Aorta (tissue), 5 donors: ENCODE data around the gene ELOVL7. TPM values are rescaled to one million over a fixed set of nuclear protein-coding genes. Genes with fewer than 3 reads are reported as not detected.
"Not testable (repeated sequence)": the region's sequence is repeated elsewhere in the genome, so short reads cannot be mapped to it uniquely, and the experiment has no call there.

ENCODE experiments used
- ATAC-seq: fragments of 200-7000 bp; cut with Tn5 transposase; one replicate; pipeline ENCODE4 v1.9.1; 2022; ENCODE audit warnings: moderate library complexity; ENCODE audit not compliant: low FRiP score
- DNase-seq, 2 donors: peaks; one replicate each; pipeline ENCODE4 v3.0.0-alpha.2; 2020
- H3K27ac ChIP-seq, 2 donors: one replicate each; pipeline ENCODE4 v1.5.1; 2013; ENCODE audit warnings: low read length in 2 of 2, mild to moderate bottlenecking in 2 of 2, moderate library complexity in 2 of 2, control low read depth in 1 of 2, inconsistent platforms in 1 of 2, low read depth in 1 of 2
- H3K27me3 ChIP-seq, 2 donors: one replicate each; pipeline ENCODE4 v1.6.1; 2013; ENCODE audit warnings: control low read depth in 1 of 2, low read length in 1 of 2, mild to moderate bottlenecking in 1 of 2, moderate library complexity in 1 of 2; ENCODE audit not compliant: insufficient read depth in 2 of 2, control insufficient read depth in 1 of 2
- H3K36me3 ChIP-seq, 2 donors: one replicate each; pipeline ENCODE4 v1.6.1; 2013; ENCODE audit warnings: control low read depth in 1 of 2, low read length in 1 of 2, mild to moderate bottlenecking in 1 of 2; ENCODE audit not compliant: insufficient read depth in 2 of 2, control insufficient read depth in 1 of 2
- H3K4me1 ChIP-seq, 2 donors: one replicate each; pipeline ENCODE4 v1.6.1; 2013; ENCODE audit warnings: low read length in 2 of 2, control low read depth in 1 of 2, mild to moderate bottlenecking in 1 of 2, moderate library complexity in 1 of 2; ENCODE audit not compliant: insufficient read depth in 2 of 2, control insufficient read depth in 1 of 2
- H3K4me3 ChIP-seq, 2 donors: one replicate each; pipeline ENCODE4 v1.5.1; 2013; ENCODE audit warnings: low read length in 2 of 2, control low read depth in 1 of 2, mild to moderate bottlenecking in 1 of 2
- H3K9me3 ChIP-seq: one replicate; pipeline ENCODE4 v1.6.1; 2013; ENCODE audit warnings: mild to moderate bottlenecking, low read length; ENCODE audit not compliant: control insufficient read depth
- WGBS, 2 donors: extraction: QIAGEN DNeasy Blood & Tissue Kit; methylation state at CpG; one replicate each; pipeline ENCODE4 v1.1.7; 2013; 5-methylcytosine and 5-hydroxymethylcytosine counted together
- intact Hi-C, 2 donors: fragments of 100-400 bp; cut with DNase I; formaldehyde crosslinking; loops; one replicate each; pipeline versions ENCODE4 v1.14.2 to v1.15.0; 2022
- polyA plus RNA-seq, 2 donors: library from polyadenylated mRNA; stranded (reverse); fragments of 200-250 nt; gene quantifications; one replicate each; pipeline ENCODE4 v1.2.3, GENCODE V29; 2013
- total RNA-seq, 2 donors: library from RNA; stranded (reverse); fragmentation: NEBNext Ultra II Directional; extraction: Animal tissue kit (Norgen Biotek cat#: 25700); gene quantifications; one replicate each; pipeline ENCODE4 v1.2.1, GENCODE V29; 2021
- donor health status: healthy with polysubstance abuse.
- donor health status: Bipolar disorder and iron deficiency.
- donor health status: DM: no; HTN: no; CAD: no.
- donor health status: DM: no; HTN: no; CAD: no.
- donor health status: DM: yes; HTN: yes; CAD: no.

Gene ELOVL7
- total and polyA plus RNA-seq, 4 donors, result 1.5 to 10.5 (median 5.4) TPM; not detected in 1

DNA sequence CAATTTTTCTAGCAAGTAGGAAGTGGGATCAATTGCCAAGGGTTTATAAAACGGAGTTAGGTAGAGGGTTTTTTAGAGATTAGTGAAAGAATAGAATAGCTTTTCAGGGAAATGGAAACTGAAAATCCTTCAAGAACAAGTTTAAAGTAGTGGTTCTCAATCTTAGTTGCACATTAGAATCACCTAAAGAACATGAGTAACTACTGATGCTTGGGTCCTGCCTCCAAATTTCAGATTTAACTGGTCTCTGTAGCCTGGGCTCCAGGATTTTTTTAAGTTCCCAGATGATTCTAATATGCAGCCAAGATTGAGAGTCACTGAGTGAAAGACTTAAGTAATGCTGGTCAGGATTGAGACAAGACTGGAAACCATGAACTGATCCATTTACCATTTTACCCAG lies 20.5 kb downstream of the ELOVL7 start:
- Histone ChIP-seq H3K4me3 (no peak overlapping the region), H3K9me3 (no peaks in the 10 kb centered on the region), H3K36me3 (no peaks in the 10 kb centered on the region), H3K4me1 (no peaks in the 10 kb centered on the region), H3K27ac (no peak overlapping the region), H3K27me3 (no peaks in the 10 kb centered on the region)
- WGBS, 2 donors, result 88 to 89% methylated on average over 1 of the region's 1 CpG
- DNase-seq (no peak), ATAC-seq (no peak)
- intact Hi-C loops, result no loop called here

DNA sequence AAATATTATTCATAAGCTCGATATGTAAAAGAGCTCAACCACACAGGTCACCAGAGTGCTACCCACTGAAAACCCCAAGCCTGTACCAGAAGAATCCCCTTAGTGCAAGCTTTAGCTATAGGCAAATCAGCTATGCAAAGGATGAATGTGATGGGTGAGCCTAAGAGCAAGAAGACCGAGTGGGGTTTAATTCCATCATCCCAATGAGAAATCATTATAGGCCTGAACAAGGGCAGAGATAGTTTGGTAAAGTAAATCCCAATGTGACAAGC lies 21.8 kb downstream of the ELOVL7 start:
- WGBS, 2 donors, result 90 to 91% methylated on average over 2 of the region's 2 CpGs
- ATAC-seq, result no peak
- no peaks in the 10 kb centered on the region for H3K4me1 ChIP-seq

DNA sequence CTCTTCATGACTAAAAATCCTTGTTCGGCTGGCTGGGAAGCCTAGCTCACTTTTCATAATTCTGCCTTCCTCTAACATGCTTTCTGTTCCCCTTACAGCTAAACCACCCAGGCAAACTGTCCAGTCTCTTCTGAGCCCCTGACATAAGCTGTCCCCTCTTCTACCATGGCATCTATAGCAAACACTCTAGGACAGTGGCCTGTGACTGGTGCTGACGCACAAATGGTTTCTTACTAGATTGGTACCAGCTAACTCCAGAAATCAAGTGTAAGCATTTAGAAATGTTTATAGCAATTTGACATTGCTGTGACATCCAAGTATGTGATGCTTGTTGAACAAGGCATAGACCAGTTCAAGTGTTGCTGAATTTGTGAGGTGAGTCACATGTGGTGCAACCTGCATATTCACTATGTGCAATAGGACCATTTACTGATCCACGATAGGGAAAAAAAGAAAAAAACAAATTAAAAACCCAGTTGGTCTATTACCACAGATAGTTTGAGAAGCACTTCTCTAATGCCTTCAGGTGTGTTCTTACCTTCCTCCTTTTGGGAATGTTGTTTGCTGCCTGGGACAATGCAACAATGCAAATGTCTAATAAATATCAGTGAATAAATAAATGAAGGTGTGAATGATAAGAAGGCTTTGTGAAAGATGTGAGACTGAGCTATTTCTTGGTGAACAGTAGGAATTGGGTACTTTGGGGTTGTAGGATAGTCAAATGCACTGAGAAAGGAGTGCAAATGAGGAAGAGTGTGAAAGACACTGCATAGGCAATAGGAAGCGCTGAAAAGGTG lies 22.4 kb downstream of the ELOVL7 start:
- intact Hi-C loops, result no loop called here
- H3K9me3 ChIP-seq, result no peaks in the 10 kb centered on the region
- no peaks in the 10 kb centered on the region for H3K36me3 ChIP-seq
- no peaks in the 10 kb centered on the region for H3K4me1 ChIP-seq
- no peak overlapping the region for H3K27ac ChIP-seq
- no peak for DNase-seq
- no peak overlapping the region for H3K4me3 ChIP-seq
- 92 to 95% methylated on average over 4 of the region's 4 CpGs for WGBS, 2 donors
- no peaks in the 10 kb centered on the region for H3K27me3 ChIP-seq
- ATAC-seq, result no peak

More for the DNA sequence above, 21.8 kb downstream of the ELOVL7 start:
- Histone ChIP-seq H3K27ac (no peak overlapping the region), H3K27me3 (no peaks in the 10 kb centered on the region), H3K36me3 (no peaks in the 10 kb centered on the region), H3K4me3 (no peak overlapping the region), H3K9me3 (no peaks in the 10 kb centered on the region)
- intact Hi-C loops, result no loop called here
- no peak for DNase-seq

DNA sequence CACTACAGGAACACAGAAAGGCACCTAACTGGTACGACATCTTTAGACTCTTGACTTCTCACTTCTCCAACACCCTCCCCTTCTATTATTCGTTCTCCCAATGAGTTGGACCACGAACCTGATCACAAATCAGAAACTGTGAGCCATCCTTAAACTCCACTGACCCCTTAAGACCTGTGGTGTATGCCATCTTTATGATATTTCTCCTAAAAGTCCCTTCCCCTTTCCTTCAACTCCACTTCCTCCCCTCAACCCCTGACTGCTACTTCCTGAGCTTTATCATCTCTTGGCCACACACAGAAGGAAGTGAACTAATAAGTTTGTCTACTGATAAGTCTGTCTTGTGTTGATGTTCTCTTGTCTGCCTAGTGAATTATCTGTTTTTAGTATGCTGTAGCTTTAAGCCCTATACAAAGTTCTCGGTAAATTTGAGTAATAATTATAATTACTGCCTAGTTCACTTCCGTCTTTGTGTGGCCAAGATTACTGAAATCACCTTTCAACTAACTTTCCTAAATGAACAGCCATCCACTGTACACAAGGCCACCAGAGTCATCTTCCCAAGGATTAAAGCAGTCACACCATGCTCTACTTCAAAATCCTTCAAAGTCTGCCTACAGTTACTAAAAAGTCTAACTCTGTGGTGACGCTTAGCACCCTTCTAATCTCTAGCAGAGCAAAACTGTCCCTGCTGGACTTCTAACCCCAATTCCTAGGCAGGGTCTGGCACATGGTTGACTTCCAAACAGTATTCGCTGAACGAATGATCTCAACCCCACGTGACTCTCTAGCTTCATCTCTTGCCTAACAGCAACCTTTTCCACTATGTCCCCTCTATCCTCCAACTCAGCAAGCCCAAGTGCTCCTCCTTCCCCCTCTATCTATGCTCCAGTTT lies 23.2 kb downstream of the ELOVL7 start:
- Histone ChIP-seq H3K36me3 (no peaks in the 10 kb centered on the region), H3K27me3 (no peaks in the 10 kb centered on the region), H3K4me3 (no peak overlapping the region), H3K4me1 (no peaks in the 10 kb centered on the region), H3K9me3 (no peaks in the 10 kb centered on the region), H3K27ac (no peak overlapping the region)
- DNase-seq, result no peak
- intact Hi-C loops, result no loop called here
- ATAC-seq, result no peak
- WGBS, 2 donors, result 73 to 89% methylated on average over 9 of the region's 9 CpGs

DNA sequence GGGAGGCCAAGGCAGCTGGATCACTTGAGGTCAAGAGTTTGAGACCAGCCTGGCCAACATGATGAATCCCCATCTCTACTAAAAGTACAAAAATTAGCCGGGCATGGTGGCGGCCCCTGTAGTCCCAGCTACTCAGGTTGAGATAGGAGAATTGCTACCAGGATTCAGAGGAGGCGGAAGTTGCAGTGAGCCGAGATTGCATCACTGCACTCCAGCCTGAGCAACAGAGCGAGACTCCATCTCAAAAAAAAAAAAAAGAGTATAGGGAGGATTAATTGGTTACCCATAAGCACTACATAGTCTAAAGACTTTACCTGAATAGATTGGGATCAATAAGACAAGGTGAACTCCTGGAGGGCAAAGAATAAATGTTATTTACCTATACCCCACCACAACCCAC lies 27.9 kb downstream of the ELOVL7 start:
- DNase-seq, intact Hi-C loops, H3K4me1 ChIP-seq, H3K27ac ChIP-seq, H3K4me3 ChIP-seq, H3K27me3 ChIP-seq, H3K36me3 ChIP-seq, ATAC-seq, H3K9me3 ChIP-seq: not testable (repeated sequence)
- whole genome bisulfite sequencing, 2 donors, result 95 to 96% methylated on average over 5 of the region's 5 CpGs

DNA sequence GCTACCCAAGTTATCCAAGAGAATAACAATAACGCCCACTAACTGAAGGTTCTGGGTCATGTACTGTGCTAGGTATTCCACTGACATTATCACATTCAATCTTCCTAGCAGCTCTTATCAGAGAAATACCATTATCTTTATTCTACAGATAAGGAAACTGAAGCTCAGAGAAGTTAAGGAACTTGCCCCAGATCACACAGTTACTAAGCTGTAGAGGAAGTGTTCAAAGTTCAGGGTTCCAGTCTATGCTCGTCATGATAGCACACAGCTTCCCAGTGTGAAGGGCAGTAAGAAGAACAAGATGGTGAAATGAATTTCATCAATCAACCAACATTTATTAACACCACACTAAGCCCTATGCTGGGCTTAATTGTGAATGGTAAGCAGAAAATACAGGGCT lies 29.6 kb downstream of the ELOVL7 start:
- no peaks in the 10 kb centered on the region for H3K9me3 ChIP-seq
- H3K27me3 ChIP-seq, result no peaks in the 10 kb centered on the region
- H3K36me3 ChIP-seq, result no peaks in the 10 kb centered on the region
- DNase-seq (no peak), ATAC-seq (no peak)
- H3K4me3 ChIP-seq, result no peak overlapping the region
- WGBS, 2 donors, result 85 to 92% methylated on average over 2 of the region's 2 CpGs
- intact Hi-C loops, result no loop called here
- H3K4me1 ChIP-seq, result no peaks in the 10 kb centered on the region
- H3K27ac ChIP-seq, result no peak overlapping the region

DNA sequence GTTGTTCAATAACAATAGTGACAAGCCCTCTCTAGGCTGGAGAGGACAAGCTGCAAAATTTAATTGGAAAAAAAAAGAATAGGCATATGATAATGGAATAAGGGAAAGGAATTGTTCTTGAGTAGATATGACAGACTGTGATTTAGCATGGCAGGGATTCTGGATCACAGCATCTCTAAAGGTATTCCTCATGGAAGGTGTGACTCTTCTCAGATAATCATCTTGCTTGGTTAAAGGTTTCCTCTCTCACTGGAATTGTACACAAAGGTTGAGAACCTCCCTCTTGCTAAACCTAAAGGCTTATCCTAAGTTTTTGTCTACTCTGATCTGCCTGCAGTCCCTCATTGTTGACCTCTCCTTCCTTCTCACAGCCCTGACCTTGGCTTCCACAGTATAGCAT lies 31.6 kb downstream of the ELOVL7 start:
- Histone ChIP-seq H3K4me3 (no peak overlapping the region), H3K27me3 (no peaks in the 10 kb centered on the region), H3K27ac (no peak overlapping the region), H3K4me1 (no peaks in the 10 kb centered on the region), H3K9me3 (no peaks in the 10 kb centered on the region), H3K36me3 (no peaks in the 10 kb centered on the region)
- intact Hi-C loops, result no loop called here
- ATAC-seq (no peak), DNase-seq (no peak)

DNA sequence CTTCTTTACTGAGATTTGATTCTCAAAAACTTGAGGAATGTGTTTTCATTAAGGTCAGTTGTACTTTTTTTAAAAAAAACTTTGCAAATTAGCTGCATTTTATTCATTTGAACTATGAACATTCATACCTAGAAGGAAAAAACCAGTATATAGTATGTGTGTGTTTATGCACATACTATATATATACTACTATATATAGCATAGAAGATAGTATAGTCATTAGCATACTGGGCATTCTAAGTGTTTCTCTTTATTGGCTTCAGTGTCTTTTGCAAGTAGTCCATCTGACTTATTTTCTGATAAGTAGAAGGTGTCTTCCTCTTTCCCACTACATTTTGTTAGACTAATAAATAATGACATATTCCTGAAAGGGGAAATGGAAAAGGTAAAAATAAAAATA lies 33.0 kb downstream of the ELOVL7 start:
- DNase-seq (no peak), ATAC-seq (no peak)
- H3K9me3 ChIP-seq, result no peaks in the 10 kb centered on the region
- H3K4me3 ChIP-seq, result no peak overlapping the region
- H3K36me3 ChIP-seq, result no peaks in the 10 kb centered on the region
- H3K27ac ChIP-seq, result no peak overlapping the region
- H3K27me3 ChIP-seq, result peaks cover 0 to 3% of the 10 kb centered on the region in 2 donors
- intact Hi-C loops, result no loop called here
- no peaks in the 10 kb centered on the region for H3K4me1 ChIP-seq
